Keratinocyte (primary cell): ENCODE results near the gene TUBA1A. TPM values are rescaled to one million over a fixed set of nuclear protein-coding genes. Genes with fewer than 3 reads are reported as not detected.
"Not testable (repeated sequence)": the region's sequence is repeated elsewhere in the genome, so short reads cannot be mapped to it uniquely, and the experiment has no call there.

Experiments
- DNase-seq: peaks from one replicate; pipeline ENCODE4 v3.0.0-alpha.2; 2011; ENCODE audit warnings: low read depth, missing footprints, low spot score
- FAIRE-seq: peaks from 2 replicates; lab custom pipeline; 2011; peaks lifted over from hg19 to GRCh38; lab: Jason Lieb, UNC
- H2AFZ ChIP-seq: 2 replicates; pipeline ENCODE4 v1.6.0; 2012; ENCODE audit warnings: low read length, control low read depth, inconsistent platforms; ENCODE audit not compliant: control insufficient read depth
- H3K27ac ChIP-seq: 2 replicates; pipeline ENCODE4 v1.5.1; 2011; ENCODE audit warnings: low read length; ENCODE audit not compliant: control insufficient read depth, insufficient read depth
- H3K27me3 ChIP-seq: 3 replicates; pipeline ENCODE4 v1.6.0; 2011; ENCODE audit warnings: low read length; ENCODE audit not compliant: control insufficient read depth, insufficient read depth; ENCODE audit errors: extremely low read depth
- H3K36me3 ChIP-seq, 2 experiments: 2 replicates in 1 of 2; 3 replicates in 1 of 2; pipeline ENCODE4 v1.5.1; 2011; ENCODE audit warnings: low read length in 2 of 2, mild to moderate bottlenecking in 1 of 2; ENCODE audit not compliant: control insufficient read depth in 2 of 2, insufficient read depth in 2 of 2; ENCODE audit errors: extremely low read depth in 1 of 2
- H3K4me1 ChIP-seq: 3 replicates; pipeline ENCODE4 v1.5.1; 2011; ENCODE audit warnings: low read length; ENCODE audit not compliant: control insufficient read depth, insufficient read depth; ENCODE audit errors: extremely low read depth
- H3K4me2 ChIP-seq: 3 replicates; pipeline ENCODE4 v1.6.0; 2011; ENCODE audit warnings: low read depth, low read length; ENCODE audit not compliant: control insufficient read depth, insufficient read depth; ENCODE audit errors: extremely low read depth
- H3K4me3 ChIP-seq, 3 experiments: fragments of 200-600 bp in 1 of 3; sonication (generic) in 1 of 3; 2 replicates in 2 of 3; 3 replicates in 1 of 3; pipeline ENCODE4 v1.5.1; 2011 to 2016; ENCODE audit warnings: low read length in 3 of 3, mild to moderate bottlenecking in 3 of 3, control low read depth in 2 of 3, inconsistent platforms in 1 of 3, low read depth in 1 of 3, mixed read lengths in 1 of 3, mixed run types in 1 of 3, moderate library complexity in 1 of 3; ENCODE audit not compliant: control insufficient read depth in 2 of 3, insufficient read depth in 2 of 3; ENCODE audit errors: extremely low read depth in 1 of 3
- H3K79me2 ChIP-seq: 2 replicates; pipeline ENCODE4 v1.6.0; 2012; ENCODE audit warnings: low read length; ENCODE audit not compliant: control insufficient read depth, insufficient read depth
- H3K9ac ChIP-seq: 3 replicates; pipeline ENCODE4 v1.6.0; 2011; ENCODE audit warnings: low read length; ENCODE audit not compliant: control insufficient read depth, insufficient read depth; ENCODE audit errors: extremely low read depth
- H3K9me1 ChIP-seq: 3 replicates; pipeline ENCODE4 v1.6.0; 2011; ENCODE audit warnings: low read length; ENCODE audit not compliant: control insufficient read depth, insufficient read depth; ENCODE audit errors: extremely low read depth
- H3K9me3 ChIP-seq: 2 replicates; pipeline ENCODE4 v1.5.1; 2012; ENCODE audit warnings: low read depth, low read length; ENCODE audit not compliant: control insufficient read depth
- H4K20me1 ChIP-seq: 3 replicates; pipeline ENCODE4 v1.6.0; 2011; ENCODE audit warnings: low read length; ENCODE audit not compliant: control insufficient read depth, insufficient read depth; ENCODE audit errors: extremely low read depth
- EZH2 ChIP-seq: IDR thresholded peaks from one replicate; pipeline ENCODE4 v1.6.1; 2012; ENCODE audit warnings: inconsistent platforms, mild to moderate bottlenecking, low read length, moderate library complexity
- dilution Hi-C: fragments of 300-500 bp; cut with MboI; formaldehyde crosslinking; loops from one replicate; pipeline ENCODE4 v1.7.0; 2020; ENCODE audit warnings: low sequenced_read_pairs; ENCODE audit not compliant: extremely low pct_ligation_motif_present
- polyA plus RNA-seq, 5 experiments: library from polyadenylated mRNA; depleted of rRNA in 3 of 5; stranded (reverse) in 3 of 5; stranded (forward) in 1 of 5; unstranded in 1 of 5; fragments of >200 nt; gene quantifications; 1 replicate in 1 of 5; 2 replicates in 3 of 5; 3 replicates in 1 of 5; pipeline versions ENCODE4 v1.2.1 to v1.2.3, GENCODE V29; 2011 to 2012; ENCODE audit warnings: missing spikeins in 2 of 5, low read depth in 1 of 5, low replicate concordance in 1 of 5
- TF ChIP-seq, protein P1 (sequence below), 3 experiments: IDR thresholded peaks in 1 of 3; conservative IDR thresholded peaks in 1 of 3; optimal IDR thresholded peaks in 1 of 3; 2 replicates in 2 of 3; 3 replicates in 1 of 3; pipeline versions ENCODE3 to v1.5.1; 2011; ENCODE audit warnings: low read length in 3 of 3, mild to moderate bottlenecking in 3 of 3, moderate library complexity in 2 of 3, control low read depth in 1 of 3, inconsistent platforms in 1 of 3; ENCODE audit not compliant: insufficient read depth in 2 of 3; ENCODE audit errors: extremely low read depth in 1 of 3

The TUBA1A gene
- polyA plus RNA-seq, 1 donor (not counting 4 experiments of a cell fraction or from before 2014, with no cell fraction given): 288 TPM

- Histone ChIP-seq H3K36me3 (peaks cover 0 to 3% of the 10 kb centered on the region in 2 experiments), H3K9me1 (no peaks in the 10 kb centered on the region), H3K4me1 (peaks cover 4% of the 10 kb centered on the region), H3K9ac (peak overlapping the region; percentile 79), H3K9me3 (no peaks in the 10 kb centered on the region), H3K27me3 (peaks cover 3% of the 10 kb centered on the region), H2AFZ (peak overlapping the region; percentile 79), H3K79me2 (no peaks in the 10 kb centered on the region), H3K4me3 (peak overlapping the region; percentile 81 to 93 (median 92)), H3K4me2 (peak overlapping the region; percentile 88), H4K20me1 (no peaks in the 10 kb centered on the region), H3K27ac (peak overlapping the region; percentile 47)
- FAIRE-seq: no peak
- dilution Hi-C loops: no loop called here
- no peak for DNase-seq
- TF ChIP-seq, protein P1, sequence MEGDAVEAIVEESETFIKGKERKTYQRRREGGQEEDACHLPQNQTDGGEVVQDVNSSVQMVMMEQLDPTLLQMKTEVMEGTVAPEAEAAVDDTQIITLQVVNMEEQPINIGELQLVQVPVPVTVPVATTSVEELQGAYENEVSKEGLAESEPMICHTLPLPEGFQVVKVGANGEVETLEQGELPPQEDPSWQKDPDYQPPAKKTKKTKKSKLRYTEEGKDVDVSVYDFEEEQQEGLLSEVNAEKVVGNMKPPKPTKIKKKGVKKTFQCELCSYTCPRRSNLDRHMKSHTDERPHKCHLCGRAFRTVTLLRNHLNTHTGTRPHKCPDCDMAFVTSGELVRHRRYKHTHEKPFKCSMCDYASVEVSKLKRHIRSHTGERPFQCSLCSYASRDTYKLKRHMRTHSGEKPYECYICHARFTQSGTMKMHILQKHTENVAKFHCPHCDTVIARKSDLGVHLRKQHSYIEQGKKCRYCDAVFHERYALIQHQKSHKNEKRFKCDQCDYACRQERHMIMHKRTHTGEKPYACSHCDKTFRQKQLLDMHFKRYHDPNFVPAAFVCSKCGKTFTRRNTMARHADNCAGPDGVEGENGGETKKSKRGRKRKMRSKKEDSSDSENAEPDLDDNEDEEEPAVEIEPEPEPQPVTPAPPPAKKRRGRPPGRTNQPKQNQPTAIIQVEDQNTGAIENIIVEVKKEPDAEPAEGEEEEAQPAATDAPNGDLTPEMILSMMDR (optimal IDR thresholded peaks at IDR 0.05 in 1 of 3, IDR thresholded peaks at IDR 0.05 in 1 of 3, conservative IDR thresholded peaks at IDR 0.05 in 1 of 3; ENCODE audit: extremely low read depth in 1 of 3, insufficient read depth in 2 of 3, low read length in 3 of 3): no peak
These were observed 522 bp downstream of the TUBA1A start for GRCh38 chr12:49188201-49188915.

DNA sequence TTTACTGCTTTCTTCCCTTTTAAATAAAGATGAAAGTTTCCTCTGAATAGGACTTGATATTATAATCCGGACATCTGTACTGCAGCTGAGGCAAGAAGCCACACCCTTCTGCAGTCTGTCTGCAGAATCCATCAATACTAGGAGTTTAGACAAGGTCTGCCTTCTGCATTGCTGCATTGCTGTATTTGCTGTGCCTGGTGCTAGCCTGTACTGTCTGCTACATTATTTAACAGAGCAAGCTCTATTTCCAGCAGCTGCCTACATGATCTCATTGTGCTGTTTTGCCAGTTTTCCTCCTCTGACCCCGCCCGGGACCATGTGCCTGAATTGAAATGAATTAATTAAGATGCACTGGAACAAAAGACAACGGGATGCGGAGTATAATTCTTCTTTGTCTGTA, 1.7 kb downstream of the TUBA1A start:
- TF ChIP-seq, protein P1 (optimal IDR thresholded peaks at IDR 0.05 in 1 of 3, IDR thresholded peaks at IDR 0.05 in 1 of 3, conservative IDR thresholded peaks at IDR 0.05 in 1 of 3; ENCODE audit: extremely low read depth in 1 of 3, insufficient read depth in 2 of 3, low read length in 3 of 3): no peak
- TF ChIP-seq EZH2: no peak
- no peak overlapping the region for H2AFZ ChIP-seq
- H3K36me3 ChIP-seq: peaks cover 0 to 3% of the 10 kb centered on the region in 2 experiments
- DNase-seq (no peak), FAIRE-seq (no peak)
- H3K9me1 ChIP-seq: no peaks in the 10 kb centered on the region
- H3K9ac ChIP-seq: no peak overlapping the region
- no peaks in the 10 kb centered on the region for H3K79me2 ChIP-seq
- no peaks in the 10 kb centered on the region for H4K20me1 ChIP-seq
- H3K27ac ChIP-seq: no peak overlapping the region
- H3K27me3 ChIP-seq: peaks cover 3% of the 10 kb centered on the region
- no peaks in the 10 kb centered on the region for H3K9me3 ChIP-seq
- dilution Hi-C loops: no loop called here
- H3K4me2 ChIP-seq: peak overlapping the region; percentile 9
- peaks cover 4% of the 10 kb centered on the region for H3K4me1 ChIP-seq
- H3K4me3 ChIP-seq: peak overlapping the region in 2 of 3 experiments; percentile 29 to 92

DNA sequence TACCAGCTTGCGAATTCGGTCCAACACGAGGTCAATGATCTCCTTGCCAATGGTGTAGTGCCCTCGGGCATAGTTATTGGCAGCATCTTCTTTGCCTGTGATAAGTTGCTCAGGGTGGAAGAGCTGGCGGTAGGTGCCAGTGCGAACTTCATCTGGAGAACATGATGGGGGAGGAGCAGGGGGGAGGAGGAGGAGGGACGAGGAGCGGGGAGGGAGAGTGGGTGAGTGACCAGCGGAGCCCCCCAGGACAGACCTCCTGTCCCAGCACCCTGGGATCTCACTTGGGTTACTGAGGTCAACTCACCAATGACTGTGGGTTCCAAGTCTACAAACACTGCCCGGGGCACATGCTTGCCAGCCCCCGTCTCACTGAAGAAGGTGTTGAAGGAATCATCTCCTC, 2.6 kb downstream of the TUBA1A start:
- H3K9ac ChIP-seq, H3K4me2 ChIP-seq, H3K9me3 ChIP-seq, H3K79me2 ChIP-seq, H3K9me1 ChIP-seq, H3K4me1 ChIP-seq, H3K4me3 ChIP-seq, H3K36me3 ChIP-seq, FAIRE-seq, H2AFZ ChIP-seq, H3K27me3 ChIP-seq, H4K20me1 ChIP-seq, dilution Hi-C loops, H3K27ac ChIP-seq, DNase-seq: not testable (repeated sequence)

DNA sequence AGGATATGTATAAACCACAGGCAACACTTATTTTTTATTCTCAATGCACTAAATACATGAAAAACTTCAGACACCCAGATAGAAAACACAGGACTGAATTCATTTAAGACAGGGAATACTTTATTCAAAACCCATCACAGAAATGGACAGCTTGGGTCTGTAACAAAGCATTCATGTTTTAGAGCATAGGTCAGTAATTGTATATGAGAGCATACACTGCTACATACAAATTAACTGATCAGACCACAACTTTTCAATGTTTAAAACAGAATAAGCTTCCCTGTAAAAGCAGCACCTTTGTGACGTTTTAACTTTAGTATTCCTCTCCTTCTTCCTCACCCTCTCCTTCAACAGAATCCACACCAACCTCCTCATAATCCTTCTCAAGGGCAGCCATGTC, 4.2 kb downstream of the TUBA1A start:
- H3K27me3 ChIP-seq, H3K36me3 ChIP-seq, H3K79me2 ChIP-seq, H2AFZ ChIP-seq, H4K20me1 ChIP-seq, H3K4me3 ChIP-seq, H3K9me1 ChIP-seq, H3K27ac ChIP-seq, H3K4me2 ChIP-seq, H3K9ac ChIP-seq, H3K4me1 ChIP-seq, DNase-seq, FAIRE-seq, dilution Hi-C loops, H3K9me3 ChIP-seq: not testable (repeated sequence)
